H9 (cell line): ENCODE measurements around the gene LGMN. TPM values are rescaled to one million over a fixed set of nuclear protein-coding genes. Genes with fewer than 3 reads are reported as not detected.

Experiments used
- DNase-seq: peaks from one replicate; pipeline ENCODE4 v3.0.0-alpha.2; 2017
- H2AFZ ChIP-seq: one replicate; pipeline ENCODE4 v1.6.1; 2013; ENCODE audit warnings: mild to moderate bottlenecking, low read length, control low read depth, moderate library complexity
- H2AK5ac ChIP-seq: 2 replicates; pipeline ENCODE4 v1.6.1; 2013; ENCODE audit warnings: low read length, control low read depth, mixed read lengths; ENCODE audit not compliant: insufficient read length
- H2BK120ac ChIP-seq: one replicate; pipeline ENCODE4 v1.6.1; 2013; ENCODE audit warnings: low read depth, mild to moderate bottlenecking, low read length, control low read depth, inconsistent platforms; ENCODE audit not compliant: poor library complexity, severe bottlenecking
- H2BK12ac ChIP-seq: 2 replicates; pipeline ENCODE4 v1.6.1; 2013; ENCODE audit warnings: low read length, control low read depth, mixed read lengths, low read depth; ENCODE audit not compliant: insufficient read length
- H2BK15ac ChIP-seq: 2 replicates; pipeline ENCODE4 v1.6.1; 2013; ENCODE audit warnings: low read depth, low read length, control low read depth
- H2BK20ac ChIP-seq: one replicate; pipeline ENCODE4 v1.6.1; 2013; ENCODE audit warnings: low read depth, mild to moderate bottlenecking, low read length, control low read depth, inconsistent platforms; ENCODE audit not compliant: poor library complexity, severe bottlenecking
- H2BK5ac ChIP-seq: 2 replicates; pipeline ENCODE4 v1.6.1; 2013; ENCODE audit warnings: low read length, control low read depth, mixed read lengths; ENCODE audit not compliant: insufficient read length
- H3K14ac ChIP-seq: 2 replicates; pipeline ENCODE4 v1.6.1; 2013; ENCODE audit warnings: low read length, control low read depth; ENCODE audit not compliant: insufficient read depth
- H3K18ac ChIP-seq: 2 replicates; pipeline ENCODE4 v1.6.1; 2013; ENCODE audit warnings: low read depth, mild to moderate bottlenecking, mixed read lengths, low read length, control low read depth; ENCODE audit not compliant: insufficient read length
- H3K23ac ChIP-seq: 2 replicates; pipeline ENCODE4 v1.6.1; 2013; ENCODE audit warnings: low read length, control low read depth, mixed read lengths, low read depth; ENCODE audit not compliant: insufficient read length
- H3K23me2 ChIP-seq: 2 replicates; pipeline ENCODE4 v1.6.1; 2013; ENCODE audit warnings: low read depth, mild to moderate bottlenecking, mixed read lengths, low read length, control low read depth; ENCODE audit not compliant: insufficient read length, poor library complexity, severe bottlenecking
- H3K27ac ChIP-seq: 2 replicates; pipeline ENCODE4 v1.5.1; 2013; ENCODE audit warnings: low read length, control low read depth, mixed read lengths, low read depth; ENCODE audit not compliant: insufficient read length
- H3K27me3 ChIP-seq: 2 replicates; pipeline ENCODE4 v1.6.1; 2013; ENCODE audit warnings: low read length, control low read depth, inconsistent platforms; ENCODE audit not compliant: insufficient read depth
- H3K4ac ChIP-seq: 2 replicates; pipeline ENCODE4 v1.6.1; 2013; ENCODE audit warnings: low read depth, mild to moderate bottlenecking, control low read depth, inconsistent platforms, low read length, moderate library complexity
- H3K4me1 ChIP-seq: 2 replicates; pipeline ENCODE4 v1.6.1; 2013; ENCODE audit warnings: low read length, control low read depth, inconsistent platforms; ENCODE audit not compliant: insufficient read depth
- H3K4me2 ChIP-seq: 2 replicates; pipeline ENCODE4 v1.6.1; 2013; ENCODE audit warnings: low read length, control low read depth, mixed read lengths; ENCODE audit not compliant: insufficient read length, insufficient read depth
- H3K56ac ChIP-seq: 2 replicates; pipeline ENCODE4 v1.6.1; 2013; ENCODE audit warnings: low read depth, mild to moderate bottlenecking, mixed read lengths, low read length, control low read depth; ENCODE audit not compliant: insufficient read length
- H3K79me1 ChIP-seq: 2 replicates; pipeline ENCODE4 v1.6.1; 2013; ENCODE audit warnings: low read depth, mild to moderate bottlenecking, moderate library complexity, low read length, control low read depth, inconsistent platforms; ENCODE audit not compliant: insufficient read depth, poor library complexity, severe bottlenecking
- H3K79me2 ChIP-seq: 2 replicates; pipeline ENCODE4 v1.6.1; 2013; ENCODE audit warnings: low read length, control low read depth, inconsistent platforms; ENCODE audit not compliant: insufficient read depth
- H3K9ac ChIP-seq: 2 replicates; pipeline ENCODE4 v1.6.1; 2013; ENCODE audit warnings: low read length, control low read depth, mixed read lengths; ENCODE audit not compliant: insufficient read length; ENCODE audit errors: extremely low read depth
- H3K9me3 ChIP-seq: one replicate; pipeline ENCODE4 v1.6.1; 2013; ENCODE audit warnings: low read depth, low read length, inconsistent platforms; ENCODE audit not compliant: control insufficient read depth
- H3T11ph ChIP-seq: one replicate; pipeline ENCODE4 v1.6.1; 2013; ENCODE audit warnings: mild to moderate bottlenecking, low read length, control low read depth, inconsistent platforms
- H4K20me1 ChIP-seq: one replicate; pipeline ENCODE4 v1.6.1; 2013; ENCODE audit not compliant: control insufficient read depth, insufficient read length, insufficient read depth
- H4K5ac ChIP-seq: 2 replicates; pipeline ENCODE4 v1.6.1; 2013; ENCODE audit warnings: low read depth, mild to moderate bottlenecking, mixed read lengths, low read length, control low read depth; ENCODE audit not compliant: insufficient read length
- H4K8ac ChIP-seq: replicated peaks from 2 replicates; pipeline ENCODE4 v1.6.1; 2013; ENCODE audit warnings: low read length, control low read depth, mixed read lengths, low read depth; ENCODE audit not compliant: insufficient read length
- H4K91ac ChIP-seq: 2 replicates; pipeline ENCODE4 v1.6.1; 2013; ENCODE audit warnings: low read depth, mild to moderate bottlenecking, moderate library complexity, mixed read lengths, low read length, control low read depth; ENCODE audit not compliant: insufficient read length
- H3K27ac Mint-ChIP-seq, 3 experiments: 2 replicates in 2 of 3; 3 replicates in 1 of 3; pipeline ENCODE4 v1.8.0; 2020 to 2021; ENCODE audit warnings: mixed read lengths in 3 of 3, mild to moderate bottlenecking in 1 of 3, moderate library complexity in 1 of 3
- H3K27me3 Mint-ChIP-seq: 2 replicates; pipeline ENCODE4 v1.8.0; 2021; ENCODE audit warnings: low read depth, mild to moderate bottlenecking, moderate library complexity, mixed read lengths
- H3K36me3 Mint-ChIP-seq, 3 experiments: 2 replicates in 2 of 3; 3 replicates in 1 of 3; pipeline ENCODE4 v1.8.0; 2020 to 2021; ENCODE audit warnings: low read depth in 3 of 3, mixed read lengths in 3 of 3; ENCODE audit not compliant: insufficient read depth in 1 of 3
- H3K4me1 Mint-ChIP-seq, 2 experiments: 2 replicates each; pipeline ENCODE4 v1.8.0; 2020; ENCODE audit warnings: mixed read lengths in 2 of 2
- H3K4me3 Mint-ChIP-seq, 2 experiments: 2 replicates in 1 of 2; 3 replicates in 1 of 2; pipeline ENCODE4 v1.8.0; 2020 to 2021; ENCODE audit warnings: mild to moderate bottlenecking in 2 of 2, mixed read lengths in 2 of 2, moderate library complexity in 1 of 2
- H3K9me3 Mint-ChIP-seq, 2 experiments: 2 replicates in 1 of 2; 3 replicates in 1 of 2; pipeline ENCODE4 v1.8.0; 2020; ENCODE audit warnings: mild to moderate bottlenecking in 2 of 2, mixed read lengths in 2 of 2, moderate library complexity in 1 of 2
- CTCF ChIP-seq: fragments of 200-600 bp; sonication (generic); conservative IDR thresholded peaks from 3 replicates; pipeline ENCODE4 v1.8.0; 2021; ENCODE audit warnings: antibody characterized with exemption, mild to moderate bottlenecking
- WGBS: extraction: QIAGEN DNeasy Blood & Tissue Kit; methylation state at CpG from one replicate; pipeline ENCODE4 v1.1.7; 2013; ENCODE audit warnings: missing lambda C conversion rate, low lambda C conversion rate, mixed read lengths; ENCODE audit not compliant: insufficient read length; ENCODE audit errors: extremely low coverage; 5-methylcytosine and 5-hydroxymethylcytosine counted together
- total RNA-seq: library from RNA; stranded (reverse); gene quantifications from 2 replicates; pipeline ENCODE4 v1.2.1, GENCODE V29; 2021

The LGMN gene
- total RNA-seq, 1 experiment from 2014 or later, result 55.3 TPM

- Histone ChIP-seq H3K23me2 (no peaks in the 10 kb centered on the region), H3T11ph (no peak overlapping the region), H4K20me1 (no peaks in the 10 kb centered on the region), H3K27me3 (no peaks in the 10 kb centered on the region), H3K56ac (no peak overlapping the region), H3K4me2 (no peak overlapping the region), H3K23ac (no peak overlapping the region), H2BK15ac (no peak overlapping the region), H3K9me3 (no peaks in the 10 kb centered on the region), H2BK12ac (no peak overlapping the region), H2BK5ac (no peak overlapping the region), H4K5ac (no peak overlapping the region), H3K4ac (no peak overlapping the region), H2BK120ac (no peak overlapping the region), H3K79me2 (no peaks in the 10 kb centered on the region), H3K9ac (no peak overlapping the region), H3K79me1 (no peaks in the 10 kb centered on the region), H3K4me1 (no peaks in the 10 kb centered on the region), H4K8ac (no peak overlapping the region), H3K27ac (no peak overlapping the region), H2AFZ (no peak overlapping the region), H3K18ac (no peak overlapping the region), H2AK5ac (no peak overlapping the region), H2BK20ac (no peak overlapping the region), H3K14ac (no peak overlapping the region), H4K91ac (no peak overlapping the region)
- Mint-ChIP-seq H3K27me3 (no peaks in the 10 kb centered on the region), H3K9me3 (no peaks in the 10 kb centered on the region), H3K27ac (no peak overlapping the region), H3K4me3 (no peak overlapping the region), H3K36me3 (peaks cover 26 to 41% (median 41%) of the 10 kb centered on the region in 3 experiments), H3K4me1 (peaks cover 0 to 3% of the 10 kb centered on the region in 2 experiments; a peak in 2 of 4 replicates)
- WGBS, result no CpG with 5 or more reads among the region's 8 CpGs
- no peak for TF ChIP-seq CTCF
- no peak for DNase-seq
Observed at GRCh38 chr14:92728759-92729364, 19.6 kb downstream of the LGMN start.
